Lung (tissue), 12 donors: ENCODE measurements around the gene FRMPD3. TPM values are rescaled to one million over a fixed set of nuclear protein-coding genes. Genes with fewer than 3 reads are reported as not detected.
A peak's percentile ranks its signal among the peaks of the same experiment; 100 is the strongest.

ENCODE experiments used
- ATAC-seq: fragments of 200-7000 bp; cut with Tn5 transposase; one replicate; pipeline ENCODE4 v1.9.1; 2020; ENCODE audit warnings: moderate number of reproducible peaks; ENCODE audit not compliant: insufficient read depth, low FRiP score
- DNase-seq, 3 donors: peaks; one replicate each; pipeline ENCODE4 v3.0.0-alpha.2; 2013 to 2017
- H3K27ac ChIP-seq, 2 donors: one replicate each; pipeline ENCODE4 v1.5.1; 2013; ENCODE audit warnings: mild to moderate bottlenecking in 2 of 2, moderate library complexity in 2 of 2, control low read depth in 1 of 2, inconsistent platforms in 1 of 2, low read depth in 1 of 2, low read length in 1 of 2
- H3K27me3 ChIP-seq, 3 donors: one replicate each; pipeline ENCODE4 v1.5.1; 2013; ENCODE audit warnings: low read length in 2 of 3; ENCODE audit not compliant: control insufficient read depth in 3 of 3, insufficient read depth in 3 of 3
- H3K36me3 ChIP-seq, 4 donors: one replicate each; pipeline ENCODE4 v1.5.1; 2013; ENCODE audit warnings: low read length in 4 of 4, mild to moderate bottlenecking in 1 of 4, moderate library complexity in 1 of 4; ENCODE audit not compliant: control insufficient read depth in 4 of 4, insufficient read depth in 4 of 4
- H3K4me1 ChIP-seq, 5 donors: one replicate each; pipeline ENCODE4 v1.5.1; 2013; ENCODE audit warnings: low read length in 5 of 5, mild to moderate bottlenecking in 2 of 5, moderate library complexity in 1 of 5; ENCODE audit not compliant: control insufficient read depth in 5 of 5, insufficient read depth in 5 of 5
- H3K4me3 ChIP-seq: one replicate; pipeline ENCODE4 v1.5.1; 2013; ENCODE audit warnings: mild to moderate bottlenecking, control low read depth, moderate library complexity
- H3K9ac ChIP-seq, 2 donors: one replicate each; pipeline ENCODE4 v1.5.1; 2013; ENCODE audit warnings: low read length in 2 of 2, control low read depth in 1 of 2; ENCODE audit not compliant: insufficient read depth in 1 of 2
- H3K9me3 ChIP-seq, 4 donors: one replicate each; pipeline ENCODE4 v1.5.1; 2013; ENCODE audit warnings: low read length in 3 of 4, mild to moderate bottlenecking in 1 of 4, moderate library complexity in 1 of 4; ENCODE audit not compliant: control insufficient read depth in 4 of 4, insufficient read depth in 3 of 4
- WGBS, 2 donors: extraction: QIAGEN DNeasy Blood & Tissue Kit; methylation state at CpG; one replicate each; pipeline ENCODE4 v1.1.7; 2013; 5-methylcytosine and 5-hydroxymethylcytosine counted together
- polyA plus RNA-seq, 2 donors: library from polyadenylated mRNA; stranded (reverse); fragments of 200-250 nt; gene quantifications; one replicate each; pipeline ENCODE4 v1.2.1, GENCODE V29; 2013
- total RNA-seq, 2 donors: library from RNA; depleted of rRNA in 1 of 2; stranded (reverse); fragments of >200 nt in 1 of 2; gene quantifications; one replicate each; pipeline ENCODE4 v1.2.1, GENCODE V29; 2014 to 2021
- TF ChIP-seq, protein P1 (sequence below): IDR thresholded peaks from 2 replicates; pipeline ENCODE4 v1.5.1; 2012; ENCODE audit warnings: mild to moderate bottlenecking; ENCODE audit errors: control extremely low read depth, extremely low read depth
- donor health status: control.
- donor health status: control.
- donor health status: Bipolar disorder and iron deficiency.
- donor health status: healthy.
- donor health status: DM: yes; HTN: yes; CAD: no.

FRMPD3 gene
- total and polyA plus RNA-seq, 4 donors: 0.06 to 3.2 (median 0.18) TPM

DNA sequence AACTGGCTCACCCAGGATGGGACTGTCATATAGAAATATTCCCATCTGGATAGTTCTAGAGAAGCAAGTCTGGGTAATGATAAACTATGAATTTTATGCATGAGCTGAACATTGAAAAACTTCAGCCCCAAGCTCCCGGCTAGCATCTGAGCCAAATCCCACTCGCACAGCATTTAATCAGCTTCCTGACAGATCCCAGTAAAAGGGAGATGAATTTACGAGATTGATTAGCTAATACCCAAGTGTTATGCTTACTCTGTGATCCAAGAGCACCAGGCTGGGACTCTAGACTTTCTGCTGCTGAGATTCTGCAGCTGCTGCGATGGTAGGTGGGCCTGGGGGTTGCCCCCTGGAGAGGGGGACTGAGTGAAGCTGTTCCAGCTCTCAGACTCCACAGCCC lies 28.0 kb downstream of the FRMPD3 start:
- TF ChIP-seq, protein P1, sequence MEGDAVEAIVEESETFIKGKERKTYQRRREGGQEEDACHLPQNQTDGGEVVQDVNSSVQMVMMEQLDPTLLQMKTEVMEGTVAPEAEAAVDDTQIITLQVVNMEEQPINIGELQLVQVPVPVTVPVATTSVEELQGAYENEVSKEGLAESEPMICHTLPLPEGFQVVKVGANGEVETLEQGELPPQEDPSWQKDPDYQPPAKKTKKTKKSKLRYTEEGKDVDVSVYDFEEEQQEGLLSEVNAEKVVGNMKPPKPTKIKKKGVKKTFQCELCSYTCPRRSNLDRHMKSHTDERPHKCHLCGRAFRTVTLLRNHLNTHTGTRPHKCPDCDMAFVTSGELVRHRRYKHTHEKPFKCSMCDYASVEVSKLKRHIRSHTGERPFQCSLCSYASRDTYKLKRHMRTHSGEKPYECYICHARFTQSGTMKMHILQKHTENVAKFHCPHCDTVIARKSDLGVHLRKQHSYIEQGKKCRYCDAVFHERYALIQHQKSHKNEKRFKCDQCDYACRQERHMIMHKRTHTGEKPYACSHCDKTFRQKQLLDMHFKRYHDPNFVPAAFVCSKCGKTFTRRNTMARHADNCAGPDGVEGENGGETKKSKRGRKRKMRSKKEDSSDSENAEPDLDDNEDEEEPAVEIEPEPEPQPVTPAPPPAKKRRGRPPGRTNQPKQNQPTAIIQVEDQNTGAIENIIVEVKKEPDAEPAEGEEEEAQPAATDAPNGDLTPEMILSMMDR: no peak
- peak; percentile 87 to 95 (median 95) for DNase-seq
- Histone ChIP-seq H3K9ac (no peak overlapping the region), H3K4me3 (no peak overlapping the region), H3K27me3 (peaks cover 3 to 25% (median 7%) of the 10 kb centered on the region in 3 donors), H3K27ac (no peak overlapping the region), H3K36me3 (no peaks in the 10 kb centered on the region), H3K4me1 (peaks cover 0 to 24% (median 0%) of the 10 kb centered on the region in 5 donors), H3K9me3 (peaks cover 0 to 1% (median 0%) of the 10 kb centered on the region in 4 donors)
- no peak for ATAC-seq
- 61 to 67% methylated on average over 4 of the region's 4 CpGs for WGBS, 2 donors

DNA sequence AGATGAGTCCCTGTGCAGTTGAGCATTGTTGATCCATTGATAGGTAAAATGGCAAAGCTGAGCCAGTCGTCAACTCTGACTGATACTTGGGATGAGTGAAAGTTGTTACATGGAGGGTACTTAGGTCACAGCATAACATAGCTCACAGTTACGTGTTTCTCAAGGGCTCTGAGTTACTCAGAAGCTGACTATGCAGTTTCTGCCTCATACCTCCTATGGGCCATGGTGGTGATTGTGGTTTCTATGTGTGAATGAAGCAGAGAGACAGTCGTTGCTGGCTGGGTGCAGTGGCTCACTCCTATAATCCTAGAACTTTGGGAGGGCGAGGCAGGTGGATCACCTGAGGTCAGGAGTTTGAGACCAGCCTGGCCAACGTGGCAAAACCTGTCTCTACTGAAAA lies 30.8 kb downstream of the FRMPD3 start:
- Histone ChIP-seq H3K4me1 (peaks cover 0 to 38% (median 7%) of the 10 kb centered on the region in 5 donors), H3K27ac (no peak overlapping the region), H3K9ac (no peak overlapping the region), H3K36me3 (no peaks in the 10 kb centered on the region), H3K4me3 (no peak overlapping the region), H3K27me3 (peaks cover 3 to 14% (median 7%) of the 10 kb centered on the region in 3 donors), H3K9me3 (peaks cover 0 to 2% (median 0%) of the 10 kb centered on the region in 4 donors)
- 68 to 85% methylated on average over 5 of the region's 5 CpGs for WGBS, 2 donors
- ATAC-seq (no peak), DNase-seq (no peak)
- TF ChIP-seq, protein P1: no peak

DNA sequence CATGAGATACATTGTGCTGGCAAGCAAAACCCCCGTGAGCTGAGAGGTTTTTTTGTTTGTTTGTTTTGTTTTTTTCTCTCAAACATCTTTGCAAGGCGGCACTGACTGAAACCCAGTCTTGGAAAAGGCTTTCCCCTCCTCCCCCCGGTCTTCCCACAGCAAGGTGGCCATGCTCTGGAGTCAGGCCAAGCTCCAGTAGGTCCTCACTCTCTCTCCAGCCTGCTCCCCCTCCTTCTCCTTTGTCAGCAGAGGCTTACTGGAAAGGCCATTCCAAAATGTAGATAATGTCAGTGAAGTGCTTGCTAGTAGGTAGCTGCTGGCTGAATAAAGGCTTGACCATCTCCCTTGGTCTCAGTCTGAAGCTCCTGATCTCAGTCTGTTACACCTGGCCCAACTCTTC lies 32.6 kb downstream of the FRMPD3 start:
- no peak overlapping the region for H3K4me3 ChIP-seq
- peak; percentile 33 to 60 (median 40) for DNase-seq
- no peak overlapping the region for H3K27ac ChIP-seq
- TF ChIP-seq, protein P1: no peak
- ATAC-seq: no peak
- no peaks in the 10 kb centered on the region for H3K36me3 ChIP-seq
- H3K9ac ChIP-seq: no peak overlapping the region
- WGBS, 2 donors: 42 to 84% methylated on average over 3 of the region's 3 CpGs
- peaks cover 3 to 7% (median 6%) of the 10 kb centered on the region in 3 donors for H3K27me3 ChIP-seq
- H3K4me1 ChIP-seq: peaks cover 0 to 29% (median 2%) of the 10 kb centered on the region in 5 donors
- H3K9me3 ChIP-seq: peaks cover 0 to 2% (median 0%) of the 10 kb centered on the region in 4 donors
